ENCODE results near the gene PHF2.

DNA sequence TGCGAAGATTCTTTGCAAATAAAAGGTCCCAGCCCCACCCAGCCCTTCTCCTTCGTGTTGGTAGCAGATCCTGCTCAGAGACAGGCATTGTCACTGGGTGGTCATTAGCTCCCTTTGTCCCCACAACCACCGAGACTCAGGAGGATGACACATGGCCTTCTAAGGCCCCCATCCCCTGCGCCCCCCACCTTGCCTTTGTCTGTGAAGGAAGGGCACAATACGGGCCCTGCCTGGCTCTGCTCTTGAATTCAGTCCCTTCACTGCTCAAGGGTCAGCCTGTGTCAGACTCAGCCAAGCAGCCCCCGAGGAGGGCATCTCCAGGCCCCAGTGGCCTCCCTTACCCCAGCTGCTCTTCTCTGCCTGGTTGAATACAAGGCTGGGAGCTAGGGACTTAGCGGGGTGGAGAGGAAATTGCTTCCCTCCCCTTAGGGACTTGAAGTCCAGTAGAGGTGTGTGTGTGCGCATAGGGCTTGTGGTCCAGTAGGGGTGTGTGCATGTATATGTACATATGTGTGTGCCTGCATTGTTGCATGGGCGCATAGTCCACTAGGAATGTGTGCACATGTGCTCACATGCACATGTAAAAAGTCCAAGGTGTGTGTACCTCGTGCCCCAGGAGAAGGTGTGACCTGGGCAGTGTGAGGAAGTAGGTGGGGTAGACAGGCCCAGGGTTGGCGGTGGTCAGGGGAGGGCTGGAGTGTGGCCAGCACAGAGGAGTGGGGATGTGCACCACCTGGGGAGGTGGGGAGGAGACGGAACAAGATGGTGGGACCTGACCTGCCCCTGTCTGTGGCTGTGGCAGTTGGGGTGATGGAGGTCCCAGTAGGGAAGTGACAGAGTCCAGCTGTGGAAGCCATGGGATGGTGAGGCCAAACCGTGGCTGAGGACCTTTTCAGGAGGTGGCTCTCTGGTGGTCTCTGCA, 59.1 kb downstream of the PHF2 start:
- TF ChIP-seq ZFP37 (tag by site-specific recombination; IDR thresholded peaks at IDR 0.05) (no peak), KLF8 (tag by site-specific recombination; IDR thresholded peaks at IDR 0.05) (no peak), SP2 (tag by site-specific recombination; IDR thresholded peaks at IDR 0.05) (no peak), ZNF175 (tag by site-specific recombination; IDR thresholded peaks at IDR 0.05) (no peak), ZNF792 (tag by site-specific recombination; IDR thresholded peaks at IDR 0.05) (no peak), MYNN (tag by site-specific recombination; IDR thresholded peaks at IDR 0.05; ENCODE audit: borderline replicate concordance) (no peak), ZNF76 (tag by site-specific recombination; IDR thresholded peaks at IDR 0.05; ENCODE audit: borderline replicate concordance, low read depth) (no peak), ZNF274 (IDR thresholded peaks at IDR 0.05; ENCODE audit: low read length) (no peak), ZNF274 (tag by site-specific recombination; IDR thresholded peaks at IDR 0.05; ENCODE audit: borderline replicate concordance) (no peak), ZNF133 (tag by site-specific recombination; IDR thresholded peaks at IDR 0.05) (no peak)
- TF ChIP-seq, protein P1, sequence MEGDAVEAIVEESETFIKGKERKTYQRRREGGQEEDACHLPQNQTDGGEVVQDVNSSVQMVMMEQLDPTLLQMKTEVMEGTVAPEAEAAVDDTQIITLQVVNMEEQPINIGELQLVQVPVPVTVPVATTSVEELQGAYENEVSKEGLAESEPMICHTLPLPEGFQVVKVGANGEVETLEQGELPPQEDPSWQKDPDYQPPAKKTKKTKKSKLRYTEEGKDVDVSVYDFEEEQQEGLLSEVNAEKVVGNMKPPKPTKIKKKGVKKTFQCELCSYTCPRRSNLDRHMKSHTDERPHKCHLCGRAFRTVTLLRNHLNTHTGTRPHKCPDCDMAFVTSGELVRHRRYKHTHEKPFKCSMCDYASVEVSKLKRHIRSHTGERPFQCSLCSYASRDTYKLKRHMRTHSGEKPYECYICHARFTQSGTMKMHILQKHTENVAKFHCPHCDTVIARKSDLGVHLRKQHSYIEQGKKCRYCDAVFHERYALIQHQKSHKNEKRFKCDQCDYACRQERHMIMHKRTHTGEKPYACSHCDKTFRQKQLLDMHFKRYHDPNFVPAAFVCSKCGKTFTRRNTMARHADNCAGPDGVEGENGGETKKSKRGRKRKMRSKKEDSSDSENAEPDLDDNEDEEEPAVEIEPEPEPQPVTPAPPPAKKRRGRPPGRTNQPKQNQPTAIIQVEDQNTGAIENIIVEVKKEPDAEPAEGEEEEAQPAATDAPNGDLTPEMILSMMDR (tag by site-specific recombination; IDR thresholded peaks at IDR 0.05): no peak
- TF ChIP-seq, protein P2, sequence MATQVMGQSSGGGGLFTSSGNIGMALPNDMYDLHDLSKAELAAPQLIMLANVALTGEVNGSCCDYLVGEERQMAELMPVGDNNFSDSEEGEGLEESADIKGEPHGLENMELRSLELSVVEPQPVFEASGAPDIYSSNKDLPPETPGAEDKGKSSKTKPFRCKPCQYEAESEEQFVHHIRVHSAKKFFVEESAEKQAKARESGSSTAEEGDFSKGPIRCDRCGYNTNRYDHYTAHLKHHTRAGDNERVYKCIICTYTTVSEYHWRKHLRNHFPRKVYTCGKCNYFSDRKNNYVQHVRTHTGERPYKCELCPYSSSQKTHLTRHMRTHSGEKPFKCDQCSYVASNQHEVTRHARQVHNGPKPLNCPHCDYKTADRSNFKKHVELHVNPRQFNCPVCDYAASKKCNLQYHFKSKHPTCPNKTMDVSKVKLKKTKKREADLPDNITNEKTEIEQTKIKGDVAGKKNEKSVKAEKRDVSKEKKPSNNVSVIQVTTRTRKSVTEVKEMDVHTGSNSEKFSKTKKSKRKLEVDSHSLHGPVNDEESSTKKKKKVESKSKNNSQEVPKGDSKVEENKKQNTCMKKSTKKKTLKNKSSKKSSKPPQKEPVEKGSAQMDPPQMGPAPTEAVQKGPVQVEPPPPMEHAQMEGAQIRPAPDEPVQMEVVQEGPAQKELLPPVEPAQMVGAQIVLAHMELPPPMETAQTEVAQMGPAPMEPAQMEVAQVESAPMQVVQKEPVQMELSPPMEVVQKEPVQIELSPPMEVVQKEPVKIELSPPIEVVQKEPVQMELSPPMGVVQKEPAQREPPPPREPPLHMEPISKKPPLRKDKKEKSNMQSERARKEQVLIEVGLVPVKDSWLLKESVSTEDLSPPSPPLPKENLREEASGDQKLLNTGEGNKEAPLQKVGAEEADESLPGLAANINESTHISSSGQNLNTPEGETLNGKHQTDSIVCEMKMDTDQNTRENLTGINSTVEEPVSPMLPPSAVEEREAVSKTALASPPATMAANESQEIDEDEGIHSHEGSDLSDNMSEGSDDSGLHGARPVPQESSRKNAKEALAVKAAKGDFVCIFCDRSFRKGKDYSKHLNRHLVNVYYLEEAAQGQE (tag by site-specific recombination; IDR thresholded peaks at IDR 0.05): no peak
- TF ChIP-seq, protein P3, sequence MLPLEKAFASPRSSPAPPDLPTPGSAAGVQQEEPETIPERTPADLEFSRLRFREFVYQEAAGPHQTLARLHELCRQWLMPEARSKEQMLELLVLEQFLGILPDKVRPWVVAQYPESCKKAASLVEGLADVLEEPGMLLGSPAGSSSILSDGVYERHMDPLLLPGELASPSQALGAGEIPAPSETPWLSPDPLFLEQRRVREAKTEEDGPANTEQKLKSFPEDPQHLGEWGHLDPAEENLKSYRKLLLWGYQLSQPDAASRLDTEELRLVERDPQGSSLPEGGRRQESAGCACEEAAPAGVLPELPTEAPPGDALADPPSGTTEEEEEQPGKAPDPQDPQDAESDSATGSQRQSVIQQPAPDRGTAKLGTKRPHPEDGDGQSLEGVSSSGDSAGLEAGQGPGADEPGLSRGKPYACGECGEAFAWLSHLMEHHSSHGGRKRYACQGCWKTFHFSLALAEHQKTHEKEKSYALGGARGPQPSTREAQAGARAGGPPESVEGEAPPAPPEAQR (tag by site-specific recombination; IDR thresholded peaks at IDR 0.05): no peak
- TF ChIP-seq, protein P4, sequence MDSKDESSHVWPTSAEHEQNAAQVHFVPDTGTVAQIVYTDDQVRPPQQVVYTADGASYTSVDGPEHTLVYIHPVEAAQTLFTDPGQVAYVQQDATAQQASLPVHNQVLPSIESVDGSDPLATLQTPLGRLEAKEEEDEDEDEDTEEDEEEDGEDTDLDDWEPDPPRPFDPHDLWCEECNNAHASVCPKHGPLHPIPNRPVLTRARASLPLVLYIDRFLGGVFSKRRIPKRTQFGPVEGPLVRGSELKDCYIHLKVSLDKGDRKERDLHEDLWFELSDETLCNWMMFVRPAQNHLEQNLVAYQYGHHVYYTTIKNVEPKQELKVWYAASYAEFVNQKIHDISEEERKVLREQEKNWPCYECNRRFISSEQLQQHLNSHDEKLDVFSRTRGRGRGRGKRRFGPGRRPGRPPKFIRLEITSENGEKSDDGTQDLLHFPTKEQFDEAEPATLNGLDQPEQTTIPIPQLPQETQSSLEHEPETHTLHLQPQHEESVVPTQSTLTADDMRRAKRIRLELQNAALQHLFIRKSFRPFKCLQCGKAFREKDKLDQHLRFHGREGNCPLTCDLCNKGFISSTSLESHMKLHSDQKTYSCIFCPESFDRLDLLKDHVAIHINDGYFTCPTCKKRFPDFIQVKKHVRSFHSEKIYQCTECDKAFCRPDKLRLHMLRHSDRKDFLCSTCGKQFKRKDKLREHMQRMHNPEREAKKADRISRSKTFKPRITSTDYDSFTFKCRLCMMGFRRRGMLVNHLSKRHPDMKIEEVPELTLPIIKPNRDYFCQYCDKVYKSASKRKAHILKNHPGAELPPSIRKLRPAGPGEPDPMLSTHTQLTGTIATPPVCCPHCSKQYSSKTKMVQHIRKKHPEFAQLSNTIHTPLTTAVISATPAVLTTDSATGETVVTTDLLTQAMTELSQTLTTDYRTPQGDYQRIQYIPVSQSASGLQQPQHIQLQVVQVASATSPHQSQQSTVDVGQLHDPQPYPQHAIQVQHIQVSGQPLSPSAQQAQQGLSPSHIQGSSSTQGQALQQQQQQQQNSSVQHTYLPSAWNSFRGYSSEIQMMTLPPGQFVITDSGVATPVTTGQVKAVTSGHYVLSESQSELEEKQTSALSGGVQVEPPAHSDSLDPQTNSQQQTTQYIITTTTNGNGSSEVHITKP (tag by site-specific recombination; IDR thresholded peaks at IDR 0.05): no peak

Data from HEK293 (cell line).